B cell (primary cell): ENCODE results near the gene XRCC1. TPM values are rescaled to one million over a fixed set of nuclear protein-coding genes. Genes with fewer than 3 reads are reported as not detected.

Experiments
- ATAC-seq: fragments of 200-7000 bp; cut with Tn5 transposase; one replicate; pipeline ENCODE4 v1.10.0; 2021; ENCODE audit warnings: low read depth, mild to moderate bottlenecking, moderate number of reproducible peaks, moderate library complexity
- CTCF ChIA-PET: fragments of 350-600 bp; sonication (Branson Sonifier 250); formaldehyde crosslinking; loops from one replicate; lab custom pipeline; 2021; ENCODE audit warnings: antibody characterized with exemption, inconsistent platforms; lab: Charles Lee
- POLR2A ChIA-PET: fragments of 350-600 bp; sonication (Branson Sonifier 250); formaldehyde crosslinking; loops from one replicate; lab custom pipeline; 2021; ENCODE audit warnings: antibody characterized with exemption; lab: Charles Lee
- DNase-seq: peaks from one replicate; pipeline ENCODE4 v3.0.0; 2013
- H2AFZ ChIP-seq: 2 replicates; pipeline ENCODE4 v1.6.1; 2012; ENCODE audit warnings: mild to moderate bottlenecking, low read depth, low read length; ENCODE audit not compliant: insufficient read depth, poor library complexity, severe bottlenecking
- H3K27ac ChIP-seq, 2 donors: 1 replicate in 1 of 2; 2 replicates in 1 of 2; pipeline ENCODE4 v1.5.1; 2012 to 2013; ENCODE audit warnings: low read length in 2 of 2, mild to moderate bottlenecking in 2 of 2, moderate library complexity in 1 of 2
- H3K27me3 ChIP-seq, 4 experiments: fragments of 200-600 bp in 1 of 4; sonication (generic) in 1 of 4; replicated peaks in 1 of 4; 1 replicate in 2 of 4; 2 replicates in 2 of 4; pipeline versions ENCODE4 v1.6.1 to v1.7.0; 2013 to 2016; ENCODE audit warnings: low read length in 3 of 4, mild to moderate bottlenecking in 2 of 4, mixed read lengths in 1 of 4, moderate library complexity in 1 of 4; ENCODE audit not compliant: insufficient read depth in 4 of 4, control insufficient read depth in 3 of 4; ENCODE audit errors: control extremely low read depth in 1 of 4
- H3K36me3 ChIP-seq, 2 experiments: replicated peaks in 1 of 2; 1 replicate in 1 of 2; 2 replicates in 1 of 2; pipeline versions ENCODE4 v1.6.1 to v1.7.1; 2013; ENCODE audit warnings: low read length in 1 of 2; ENCODE audit not compliant: insufficient read depth in 2 of 2, control insufficient read depth in 1 of 2; ENCODE audit errors: control extremely low read depth in 1 of 2, extremely low read depth in 1 of 2
- H3K4me1 ChIP-seq, 2 donors: fragments of 200-600 bp in 1 of 2; sonication (generic) in 1 of 2; 1 replicate in 1 of 2; 2 replicates in 1 of 2; pipeline versions ENCODE4 v1.5.1 to v1.6.1; 2013 to 2017; ENCODE audit warnings: low read length in 2 of 2; ENCODE audit not compliant: control insufficient read depth in 2 of 2, insufficient read depth in 2 of 2
- H3K4me2 ChIP-seq: replicated peaks from 2 replicates; pipeline ENCODE3; 2012; ENCODE audit warnings: mild to moderate bottlenecking, low read depth, low read length; ENCODE audit not compliant: poor library complexity, severe bottlenecking
- H3K4me3 ChIP-seq, 5 experiments: fragments of 200-600 bp in 1 of 5; sonication (generic) in 1 of 5; 1 replicate in 3 of 5; 2 replicates in 2 of 5; pipeline versions ENCODE4 v1.5.1 to v1.7.0; 2011 to 2016; ENCODE audit warnings: low read length in 4 of 5, mild to moderate bottlenecking in 4 of 5, low read depth in 2 of 5, control low read depth in 1 of 5, moderate library complexity in 1 of 5; ENCODE audit not compliant: insufficient read depth in 1 of 5; ENCODE audit errors: control extremely low read depth in 1 of 5, extremely low read depth in 1 of 5
- H3K79me2 ChIP-seq: fragments of 200-600 bp; sonication (generic); one replicate; pipeline ENCODE4 v1.6.0; 2016; ENCODE audit warnings: low read length; ENCODE audit not compliant: control insufficient read depth, insufficient read depth
- H3K9ac ChIP-seq: fragments of 200-600 bp; sonication (generic); 2 replicates; pipeline ENCODE4 v1.6.1; 2017; ENCODE audit warnings: mild to moderate bottlenecking, low read length, moderate library complexity
- H3K9me3 ChIP-seq, 3 donors: one replicate each; pipeline versions ENCODE4 v1.6.1 to v1.7.1; 2013; ENCODE audit warnings: low read length in 2 of 3; ENCODE audit not compliant: control insufficient read depth in 2 of 3, insufficient read depth in 1 of 3; ENCODE audit errors: control extremely low read depth in 1 of 3
- H4K20me1 ChIP-seq: 2 replicates; pipeline ENCODE4 v1.6.0; 2012; ENCODE audit warnings: mild to moderate bottlenecking, low read length; ENCODE audit not compliant: insufficient read depth, control insufficient read depth, poor library complexity, severe bottlenecking
- H3K27ac Mint-ChIP-seq: one replicate; pipeline ENCODE4 v1.8.0; 2021; ENCODE audit warnings: mixed read lengths
- H3K27me3 Mint-ChIP-seq: one replicate; pipeline ENCODE4 v1.8.0; 2021; ENCODE audit warnings: mixed read lengths
- H3K4me1 Mint-ChIP-seq: one replicate; pipeline ENCODE4 v1.8.0; 2021; ENCODE audit warnings: mixed read lengths
- H3K4me3 Mint-ChIP-seq: one replicate; pipeline ENCODE4 v1.8.0; 2021; ENCODE audit warnings: mixed read lengths
- H3K9me3 Mint-ChIP-seq: one replicate; pipeline ENCODE4 v1.8.0; 2022; ENCODE audit warnings: mixed read lengths; ENCODE audit not compliant: insufficient read depth
- EZH2 ChIP-seq: IDR thresholded peaks from 2 replicates; pipeline ENCODE4 v1.6.1; 2012; ENCODE audit warnings: borderline replicate concordance, low read depth, mild to moderate bottlenecking, moderate library complexity, low read length; ENCODE audit not compliant: insufficient read depth, poor library complexity, severe bottlenecking
- WGBS: methylation state at CpG from one replicate; pipeline ENCODE4 v1.1.5; 2013; ENCODE audit warnings: missing lambda C conversion rate; ENCODE audit not compliant: insufficient coverage; 5-methylcytosine and 5-hydroxymethylcytosine counted together
- intact Hi-C: fragments of 100-400 bp; cut with micrococcal nuclease; formaldehyde crosslinking; loops from one replicate; pipeline ENCODE4 v1.10.0; 2022
- polyA plus RNA-seq: library from polyadenylated mRNA; depleted of rRNA; stranded (reverse); fragments of >200 nt; gene quantifications from 2 replicates; pipeline ENCODE4 v1.2.3, GENCODE V29; 2012
- total RNA-seq, 2 donors: library from RNA; stranded (reverse); fragments of 120-200 nt in 1 of 2; gene quantifications; 1 replicate in 1 of 2; 2 replicates in 1 of 2; pipeline versions ENCODE4 v1.2.3 to v1.2.4, GENCODE V29; 2013 to 2022
- TF ChIP-seq, protein P1 (sequence below): fragments of 200-600 bp; IDR thresholded peaks from one replicate; pipeline ENCODE4 v1.8.0; 2022; ENCODE audit warnings: antibody characterized with exemption, mild to moderate bottlenecking

Gene XRCC1
- total and polyA plus RNA-seq, 2 donors (not counting 1 experiment from before 2014, with no cell fraction given): 34.6 to 38.2 TPM

DNA sequence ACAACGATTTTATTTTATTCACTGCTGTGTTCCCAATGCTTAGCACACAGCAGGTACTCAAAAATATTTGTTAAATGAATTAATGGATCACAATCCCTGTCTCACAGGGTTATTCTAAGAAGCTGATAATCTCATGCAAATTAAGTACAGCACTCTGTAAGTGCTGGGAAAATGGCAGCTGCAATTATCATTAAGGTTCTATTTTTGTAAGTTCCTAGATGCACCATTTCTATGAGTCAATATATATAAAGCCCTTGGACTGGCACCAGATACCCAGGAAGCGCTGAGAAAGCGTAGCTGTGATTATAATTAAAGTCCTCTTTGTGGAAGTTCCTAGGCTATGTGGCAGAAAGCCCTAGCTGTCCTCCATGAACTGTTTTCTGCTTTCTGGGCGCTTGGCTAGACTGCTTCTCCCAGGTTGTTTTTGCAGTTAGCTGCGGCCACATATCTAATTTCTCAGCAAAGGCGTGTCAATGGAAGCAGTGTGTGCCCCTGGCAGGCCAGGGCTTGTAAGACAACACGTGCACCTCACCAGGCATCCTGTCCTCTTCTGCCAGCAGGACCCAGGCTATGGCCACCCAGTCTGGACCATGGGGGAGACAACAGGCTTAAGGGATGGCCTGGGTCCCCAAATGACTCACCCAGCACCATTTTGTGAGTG lies 31.4 kb upstream of the XRCC1 start:
- Histone ChIP-seq H2AFZ (no peak overlapping the region), H3K36me3 (peaks cover 0 to 14% of the 10 kb centered on the region in 2 experiments), H3K27ac (no peak overlapping the region), H3K9ac (no peak overlapping the region), H3K4me1 (peaks cover 15 to 19% of the 10 kb centered on the region in 2 donors), H3K4me3 (no peak overlapping the region), H3K9me3 (no peaks in the 10 kb centered on the region), H3K79me2 (peaks cover under 1% of the 10 kb centered on the region), H3K4me2 (no peak overlapping the region), H4K20me1 (no peaks in the 10 kb centered on the region), H3K27me3 (no peaks in the 10 kb centered on the region)
- intact Hi-C loops: no loop called here
- Mint-ChIP-seq H3K27me3 (no peaks in the 10 kb centered on the region), H3K27ac (no peak overlapping the region), H3K4me1 (peaks cover 19% of the 10 kb centered on the region), H3K9me3 (no peaks in the 10 kb centered on the region), H3K4me3 (no peak overlapping the region)
- no peak for TF ChIP-seq EZH2
- TF ChIP-seq, protein P1, sequence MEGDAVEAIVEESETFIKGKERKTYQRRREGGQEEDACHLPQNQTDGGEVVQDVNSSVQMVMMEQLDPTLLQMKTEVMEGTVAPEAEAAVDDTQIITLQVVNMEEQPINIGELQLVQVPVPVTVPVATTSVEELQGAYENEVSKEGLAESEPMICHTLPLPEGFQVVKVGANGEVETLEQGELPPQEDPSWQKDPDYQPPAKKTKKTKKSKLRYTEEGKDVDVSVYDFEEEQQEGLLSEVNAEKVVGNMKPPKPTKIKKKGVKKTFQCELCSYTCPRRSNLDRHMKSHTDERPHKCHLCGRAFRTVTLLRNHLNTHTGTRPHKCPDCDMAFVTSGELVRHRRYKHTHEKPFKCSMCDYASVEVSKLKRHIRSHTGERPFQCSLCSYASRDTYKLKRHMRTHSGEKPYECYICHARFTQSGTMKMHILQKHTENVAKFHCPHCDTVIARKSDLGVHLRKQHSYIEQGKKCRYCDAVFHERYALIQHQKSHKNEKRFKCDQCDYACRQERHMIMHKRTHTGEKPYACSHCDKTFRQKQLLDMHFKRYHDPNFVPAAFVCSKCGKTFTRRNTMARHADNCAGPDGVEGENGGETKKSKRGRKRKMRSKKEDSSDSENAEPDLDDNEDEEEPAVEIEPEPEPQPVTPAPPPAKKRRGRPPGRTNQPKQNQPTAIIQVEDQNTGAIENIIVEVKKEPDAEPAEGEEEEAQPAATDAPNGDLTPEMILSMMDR: no peak
- WGBS: 100% methylated on average over 4 of the region's 7 CpGs
- ChIA-PET POLR2A (interaction anchor here (0.8 kb wide), 1 partner anchor 10 kb away, joined by 3 read pairs; the partner anchor contains the start of genes IRGQ and ZNF576), CTCF (no interaction called here)
- ATAC-seq (no peak), DNase-seq (no peak)

GRCh38 chr19:43605875-43606568 lies 30.7 kb upstream of the XRCC1 start:
- no peak overlapping the region for H3K4me3 Mint-ChIP-seq
- H3K9ac ChIP-seq: no peak overlapping the region
- TF ChIP-seq, protein P1: no peak
- TF ChIP-seq EZH2: no peak
- H3K27ac ChIP-seq: no peak overlapping the region
- H3K27me3 Mint-ChIP-seq: no peaks in the 10 kb centered on the region
- no peak overlapping the region for H2AFZ ChIP-seq
- no peaks in the 10 kb centered on the region for H3K9me3 Mint-ChIP-seq
- 79% methylated on average over 3 of the region's 7 CpGs for WGBS
- ChIA-PET POLR2A (interaction anchor here (0.5 to 0.8 kb wide), 2 partner anchors 10 to 122 kb away, joined by 3 to 4 read pairs; partner anchors contain the start of genes IRGQ and ZNF576), CTCF (interaction anchor here (0.7 to 1.3 kb wide), 2 partner anchors 15 to 51 kb away, joined by 3 to 4 read pairs; no protein-coding TSS in a partner anchor)
- DNase-seq (no peak), ATAC-seq (no peak)
- H3K4me3 ChIP-seq: no peak overlapping the region
- H3K4me1 ChIP-seq: peaks cover 15 to 19% of the 10 kb centered on the region in 2 donors
- intact Hi-C loops: no loop called here
- H3K9me3 ChIP-seq: no peaks in the 10 kb centered on the region
- H4K20me1 ChIP-seq: no peaks in the 10 kb centered on the region
- no peak overlapping the region for H3K27ac Mint-ChIP-seq
- H3K4me1 Mint-ChIP-seq: peaks cover 19% of the 10 kb centered on the region
- peaks cover 0 to 15% of the 10 kb centered on the region in 2 experiments for H3K36me3 ChIP-seq
- H3K79me2 ChIP-seq: no peaks in the 10 kb centered on the region
- H3K27me3 ChIP-seq: no peaks in the 10 kb centered on the region
- no peak overlapping the region for H3K4me2 ChIP-seq
